Smooth muscle cell (in vitro differentiated cells): ENCODE results near the gene UHMK1. TPM values are rescaled to one million over a fixed set of nuclear protein-coding genes. Genes with fewer than 3 reads are reported as not detected.

Experiments
- DNase-seq: peaks from one replicate; lab custom pipeline; 2025; ENCODE audit not compliant: unreplicated experiment; lab: John Stamatoyannopoulos, UW
- H2AFZ ChIP-seq: fragments of 200-600 bp; sonication (generic); 2 replicates; pipeline ENCODE4 v1.6.0; 2016; ENCODE audit warnings: antibody characterized with exemption, low read depth, mild to moderate bottlenecking
- H3F3A ChIP-seq: fragments of 200-600 bp; sonication (generic); 2 replicates; pipeline ENCODE4 v1.6.0; 2017; ENCODE audit warnings: antibody characterized with exemption, low read depth
- H3K27ac ChIP-seq: fragments of 200-600 bp; sonication (generic); 2 replicates; pipeline ENCODE4 v1.5.1; 2016; ENCODE audit warnings: low read depth, mild to moderate bottlenecking
- H3K27me3 ChIP-seq: fragments of 200-600 bp; sonication (generic); 2 replicates; pipeline ENCODE4 v1.6.1; 2016; ENCODE audit warnings: low read depth, mild to moderate bottlenecking
- H3K36me3 ChIP-seq: fragments of 200-600 bp; sonication (generic); 2 replicates; pipeline ENCODE4 v1.5.1; 2016; ENCODE audit warnings: low read depth
- H3K4me1 ChIP-seq: fragments of 200-600 bp; sonication (generic); 2 replicates; pipeline ENCODE4 v1.5.1; 2016; ENCODE audit warnings: low read depth
- H3K4me2 ChIP-seq: fragments of 200-600 bp; sonication (generic); 2 replicates; pipeline ENCODE4 v1.6.0; 2016; ENCODE audit warnings: mild to moderate bottlenecking
- H3K4me3 ChIP-seq: fragments of 200-600 bp; sonication (generic); 2 replicates; pipeline ENCODE4 v1.5.1; 2016; ENCODE audit warnings: mild to moderate bottlenecking
- H3K79me2 ChIP-seq: fragments of 200-600 bp; sonication (generic); 2 replicates; pipeline ENCODE4 v1.6.0; 2016; ENCODE audit warnings: low read depth, mild to moderate bottlenecking
- H3K9ac ChIP-seq: fragments of 200-600 bp; sonication (generic); 2 replicates; pipeline ENCODE4 v1.6.0; 2016; ENCODE audit warnings: low read depth
- H3K9me3 ChIP-seq: fragments of 200-600 bp; sonication (generic); replicated peaks from 2 replicates; pipeline ENCODE4 v1.5.1; 2016; ENCODE audit warnings: low read depth
- H4K20me1 ChIP-seq: fragments of 200-600 bp; sonication (generic); 2 replicates; pipeline ENCODE4 v1.6.0; 2016; ENCODE audit warnings: low read depth
- CTCF ChIP-seq: fragments of 200-600 bp; sonication (generic); IDR thresholded peaks from 2 replicates; pipeline ENCODE4 v1.5.1; 2017; ENCODE audit warnings: borderline replicate concordance, mild to moderate bottlenecking, antibody characterized with exemption; ENCODE audit not compliant: insufficient read depth, poor library complexity, severe bottlenecking
- WGBS: methylation state at CpG from one replicate; pipeline ENCODE4 v1.1.7; 2016; ENCODE audit warnings: low lambda C conversion rate; 5-methylcytosine and 5-hydroxymethylcytosine counted together
- polyA plus RNA-seq: library from polyadenylated mRNA; unstranded; fragments of >200 nt; fragmentation: Nextera tagmentation; extraction: Ambion mirVana; gene quantifications from 2 replicates; pipeline ENCODE4 v1.2.1, GENCODE V29; 2016
- total RNA-seq: library from RNA; depleted of rRNA; stranded (reverse); fragments of >200 nt; gene quantifications from 2 replicates; pipeline ENCODE4 v1.2.3, GENCODE V29; 2014

Gene UHMK1
- total and polyA plus RNA-seq, 2 experiments from 2014 or later = 4.8 to 30.1 TPM

- peak overlapping the region; percentile 84 for H3K27ac ChIP-seq
- no peak for DNase-seq
- H3K27me3 ChIP-seq = no peaks in the 10 kb centered on the region
- H3F3A ChIP-seq = no peaks in the 10 kb centered on the region
- WGBS = 41% methylated on average over 5 of the region's 5 CpGs
- no peaks in the 10 kb centered on the region for H3K9me3 ChIP-seq
- H3K4me1 ChIP-seq = peaks cover 14% of the 10 kb centered on the region
- H3K36me3 ChIP-seq = no peaks in the 10 kb centered on the region
- H4K20me1 ChIP-seq = peaks cover 55% of the 10 kb centered on the region
- peak overlapping the region; percentile 84 for H3K9ac ChIP-seq
- H2AFZ ChIP-seq = no peak overlapping the region
- H3K4me3 ChIP-seq = peak overlapping the region; percentile 92
- peaks cover 45% of the 10 kb centered on the region for H3K79me2 ChIP-seq
- H3K4me2 ChIP-seq = peak overlapping the region; percentile 88
- no peak for TF ChIP-seq CTCF
Measured at GRCh38 chr1:162562470-162562828, 64.8 kb downstream of the UHMK1 start.

GRCh38 chr1:162564762-162565218 is 67.2 kb downstream of the UHMK1 start:
- 72% methylated on average over 5 of the region's 5 CpGs for WGBS
- DNase-seq = no peak
- Histone ChIP-seq H3K27ac (no peak overlapping the region), H3F3A (no peaks in the 10 kb centered on the region), H3K4me3 (no peak overlapping the region), H2AFZ (no peak overlapping the region), H3K36me3 (peaks cover 6% of the 10 kb centered on the region), H4K20me1 (peaks cover 78% of the 10 kb centered on the region), H3K79me2 (peaks cover 53% of the 10 kb centered on the region), H3K27me3 (no peaks in the 10 kb centered on the region), H3K4me2 (peak overlapping the region; percentile 88), H3K4me1 (peaks cover 14% of the 10 kb centered on the region), H3K9me3 (no peaks in the 10 kb centered on the region), H3K9ac (no peak overlapping the region)
- no peak for TF ChIP-seq CTCF

GRCh38 chr1:162565460-162565859 is 67.8 kb downstream of the UHMK1 start:
- no peaks in the 10 kb centered on the region for H3K9me3 ChIP-seq
- peaks cover 85% of the 10 kb centered on the region for H4K20me1 ChIP-seq
- no peaks in the 10 kb centered on the region for H3F3A ChIP-seq
- H3K4me2 ChIP-seq = no peak overlapping the region
- no peak overlapping the region for H3K9ac ChIP-seq
- peaks cover 14% of the 10 kb centered on the region for H3K4me1 ChIP-seq
- no peak overlapping the region for H3K27ac ChIP-seq
- H3K79me2 ChIP-seq = peaks cover 59% of the 10 kb centered on the region
- H2AFZ ChIP-seq = no peak overlapping the region
- no peak overlapping the region for H3K4me3 ChIP-seq
- peaks cover 6% of the 10 kb centered on the region for H3K36me3 ChIP-seq
- H3K27me3 ChIP-seq = no peaks in the 10 kb centered on the region
- TF ChIP-seq CTCF = no peak
- no peak for DNase-seq

GRCh38 chr1:162566870-162567269 is 69.3 kb downstream of the UHMK1 start:
- Histone ChIP-seq H3K9ac (no peak overlapping the region), H3K27ac (no peak overlapping the region), H4K20me1 (peaks cover 99% of the 10 kb centered on the region), H3F3A (no peaks in the 10 kb centered on the region), H3K4me1 (peaks cover 14% of the 10 kb centered on the region), H3K36me3 (peaks cover 6% of the 10 kb centered on the region), H2AFZ (no peak overlapping the region), H3K79me2 (peaks cover 60% of the 10 kb centered on the region), H3K9me3 (no peaks in the 10 kb centered on the region), H3K4me2 (no peak overlapping the region), H3K27me3 (no peaks in the 10 kb centered on the region), H3K4me3 (no peak overlapping the region)
- 100% methylated on average over 1 of the region's 1 CpG for WGBS
- no peak for TF ChIP-seq CTCF
- DNase-seq = no peak
